MM.1S (cell line): ENCODE results near the gene POU2AF2.

Experiments used
- DNase-seq: peaks from one replicate; pipeline ENCODE4 v3.0.0-alpha.2; 2015
- H2AFZ ChIP-seq: fragments of 300-600 bp; sonication (generic); 2 replicates; pipeline ENCODE4 v1.6.0; 2016; ENCODE audit warnings: antibody characterized with exemption, low read length
- H3F3A ChIP-seq: fragments of 300-600 bp; sonication (generic); 2 replicates; pipeline ENCODE4 v1.6.1; 2016; ENCODE audit warnings: mild to moderate bottlenecking, antibody characterized with exemption, low read length, moderate library complexity, mixed read lengths; ENCODE audit not compliant: insufficient read depth
- H3K27ac ChIP-seq: fragments of 300-600 bp; sonication (generic); 2 replicates; pipeline ENCODE4 v1.5.1; 2016; ENCODE audit warnings: mild to moderate bottlenecking, low read length
- H3K27me3 ChIP-seq: fragments of 300-600 bp; sonication (generic); replicated peaks from 2 replicates; pipeline ENCODE4 v1.6.0; 2016; ENCODE audit warnings: low read length; ENCODE audit not compliant: insufficient read depth
- H3K36me3 ChIP-seq: fragments of 300-600 bp; sonication (generic); replicated peaks from 2 replicates; pipeline ENCODE4 v1.6.1; 2016; ENCODE audit warnings: mild to moderate bottlenecking, low read length, mixed read lengths; ENCODE audit not compliant: insufficient read depth
- H3K4me1 ChIP-seq: fragments of 300-600 bp; sonication (generic); 2 replicates; pipeline ENCODE4 v1.6.1; 2016; ENCODE audit warnings: low read length, mixed read lengths
- H3K4me2 ChIP-seq: fragments of 300-600 bp; sonication (generic); 2 replicates; pipeline ENCODE4 v1.6.0; 2016; ENCODE audit warnings: low read depth, low read length
- H3K4me3 ChIP-seq: fragments of 300-600 bp; sonication (generic); 2 replicates; pipeline ENCODE4 v1.5.1; 2016; ENCODE audit warnings: low read length, mixed read lengths
- H3K79me2 ChIP-seq: fragments of 300-600 bp; sonication (generic); 2 replicates; pipeline ENCODE4 v1.6.1; 2016; ENCODE audit warnings: mixed run types, low read length, mixed read lengths
- H3K9ac ChIP-seq: fragments of 300-600 bp; sonication (generic); 2 replicates; pipeline ENCODE4 v1.6.1; 2016; ENCODE audit warnings: low read length, mixed read lengths
- H3K9me2 ChIP-seq: fragments of 300-600 bp; sonication (generic); replicated peaks from 2 replicates; pipeline ENCODE4 v1.6.1; 2016; ENCODE audit warnings: mild to moderate bottlenecking, low read length, mixed read lengths; ENCODE audit not compliant: insufficient read depth
- H3K9me3 ChIP-seq: fragments of 300-600 bp; sonication (generic); replicated peaks from 2 replicates; pipeline ENCODE4 v1.6.1; 2016; ENCODE audit warnings: mild to moderate bottlenecking, low read length, mixed read lengths; ENCODE audit not compliant: insufficient read depth
- H4K20me1 ChIP-seq: fragments of 300-600 bp; sonication (generic); 2 replicates; pipeline ENCODE4 v1.6.1; 2016; ENCODE audit warnings: mild to moderate bottlenecking, low read length, moderate library complexity, mixed read lengths; ENCODE audit not compliant: insufficient read depth
- EZH2 ChIP-seq: fragments of 300-600 bp; sonication (generic); optimal IDR thresholded peaks from 2 replicates; pipeline ENCODE3; 2017; ENCODE audit warnings: low read depth, mild to moderate bottlenecking, antibody characterized with exemption, low read length, mixed read lengths
- EZH2phosphoT487 ChIP-seq: fragments of 300-600 bp; sonication (generic); IDR thresholded peaks from 2 replicates; pipeline ENCODE4 v1.6.1; 2018; ENCODE audit warnings: antibody characterized with exemption, low read length
- TF ChIP-seq, protein P1 (sequence below): fragments of 300-600 bp; sonication (generic); IDR thresholded peaks from 2 replicates; pipeline ENCODE4 v1.5.1; 2016; ENCODE audit warnings: antibody characterized with exemption, low read length, mixed read lengths

POU2AF2 gene

DNA sequence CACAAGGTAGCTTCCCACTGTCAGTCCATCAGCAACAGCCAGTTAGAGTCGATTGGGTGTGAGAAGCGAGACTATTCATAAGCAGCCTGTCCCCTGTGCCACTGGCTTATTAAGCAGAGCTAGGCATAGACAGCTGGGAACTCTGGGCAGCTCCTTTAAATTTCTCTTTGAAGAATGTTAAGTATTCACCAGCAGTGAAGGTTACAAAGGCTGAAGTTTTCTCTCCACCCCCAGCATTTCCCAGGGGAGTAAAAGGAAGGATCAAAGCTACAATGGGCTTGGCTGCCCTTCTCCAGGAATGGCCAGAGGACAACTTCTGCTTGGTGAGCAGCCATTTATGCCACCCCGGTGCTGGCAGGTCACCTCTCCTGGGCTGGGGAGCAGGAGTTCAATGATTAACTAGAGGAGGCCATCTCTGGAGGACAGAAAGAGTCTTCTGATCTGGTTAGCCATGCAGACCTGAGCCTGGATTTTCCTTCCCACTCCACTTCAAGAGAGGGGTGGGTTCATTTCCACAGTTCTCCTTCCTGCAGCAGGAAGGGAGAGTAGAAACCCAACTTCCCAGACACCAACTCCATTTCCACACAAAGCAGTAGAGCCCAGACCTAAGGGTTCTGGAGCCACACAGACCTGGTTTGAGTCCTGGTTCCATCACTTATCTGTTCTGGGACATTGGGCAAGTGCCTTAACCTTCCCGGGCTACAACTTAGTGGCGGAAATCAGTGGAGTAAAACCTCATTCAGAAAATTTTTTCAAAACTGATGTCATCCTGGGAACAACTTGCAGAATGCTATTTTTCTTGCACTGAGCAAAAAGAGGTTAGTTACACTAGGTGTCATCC, 75.4 kb downstream of the POU2AF2 start:
- Histone ChIP-seq H3K9ac (no peak overlapping the region), H3K79me2 (no peaks in the 10 kb centered on the region), H3F3A (no peaks in the 10 kb centered on the region), H4K20me1 (no peaks in the 10 kb centered on the region), H3K4me1 (no peaks in the 10 kb centered on the region), H3K27ac (no peak overlapping the region), H3K36me3 (no peaks in the 10 kb centered on the region), H3K9me3 (no peaks in the 10 kb centered on the region), H3K9me2 (no peaks in the 10 kb centered on the region), H3K27me3 (no peaks in the 10 kb centered on the region), H3K4me3 (no peak overlapping the region), H3K4me2 (no peak overlapping the region), H2AFZ (no peak overlapping the region)
- TF ChIP-seq EZH2: no peak
- TF ChIP-seq EZH2phosphoT487: no peak
- TF ChIP-seq, protein P1, sequence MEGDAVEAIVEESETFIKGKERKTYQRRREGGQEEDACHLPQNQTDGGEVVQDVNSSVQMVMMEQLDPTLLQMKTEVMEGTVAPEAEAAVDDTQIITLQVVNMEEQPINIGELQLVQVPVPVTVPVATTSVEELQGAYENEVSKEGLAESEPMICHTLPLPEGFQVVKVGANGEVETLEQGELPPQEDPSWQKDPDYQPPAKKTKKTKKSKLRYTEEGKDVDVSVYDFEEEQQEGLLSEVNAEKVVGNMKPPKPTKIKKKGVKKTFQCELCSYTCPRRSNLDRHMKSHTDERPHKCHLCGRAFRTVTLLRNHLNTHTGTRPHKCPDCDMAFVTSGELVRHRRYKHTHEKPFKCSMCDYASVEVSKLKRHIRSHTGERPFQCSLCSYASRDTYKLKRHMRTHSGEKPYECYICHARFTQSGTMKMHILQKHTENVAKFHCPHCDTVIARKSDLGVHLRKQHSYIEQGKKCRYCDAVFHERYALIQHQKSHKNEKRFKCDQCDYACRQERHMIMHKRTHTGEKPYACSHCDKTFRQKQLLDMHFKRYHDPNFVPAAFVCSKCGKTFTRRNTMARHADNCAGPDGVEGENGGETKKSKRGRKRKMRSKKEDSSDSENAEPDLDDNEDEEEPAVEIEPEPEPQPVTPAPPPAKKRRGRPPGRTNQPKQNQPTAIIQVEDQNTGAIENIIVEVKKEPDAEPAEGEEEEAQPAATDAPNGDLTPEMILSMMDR: no peak
- DNase-seq: no peak

DNA sequence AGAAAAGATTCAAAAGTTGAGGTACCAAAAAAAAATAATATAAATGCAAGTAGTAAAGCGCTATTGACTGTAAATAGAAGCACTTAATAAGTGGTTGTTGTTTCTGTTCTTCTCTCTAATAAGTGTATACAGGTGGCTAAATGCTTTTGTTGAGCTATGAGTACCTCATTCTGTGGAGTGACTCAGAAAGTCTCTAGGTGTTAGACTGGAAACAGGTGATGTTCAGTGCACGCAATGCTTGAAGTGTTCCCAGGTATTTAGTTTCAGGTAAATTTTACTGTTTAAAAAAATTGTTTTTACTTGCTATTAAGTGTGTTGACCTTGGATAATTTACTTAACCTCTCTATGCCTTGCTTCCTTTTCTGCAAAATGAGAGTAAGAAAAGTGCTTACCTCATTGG, 77.0 kb downstream of the POU2AF2 start:
- Histone ChIP-seq H3K9me2 (no peaks in the 10 kb centered on the region), H2AFZ (no peak overlapping the region), H3K36me3 (no peaks in the 10 kb centered on the region), H3K27ac (no peak overlapping the region), H3K27me3 (no peaks in the 10 kb centered on the region), H3K9ac (no peak overlapping the region), H4K20me1 (no peaks in the 10 kb centered on the region), H3K79me2 (no peaks in the 10 kb centered on the region), H3K4me3 (no peak overlapping the region), H3K4me1 (no peaks in the 10 kb centered on the region), H3F3A (no peaks in the 10 kb centered on the region), H3K9me3 (no peaks in the 10 kb centered on the region), H3K4me2 (no peak overlapping the region)
- TF ChIP-seq, protein P1: no peak
- TF ChIP-seq EZH2phosphoT487 (no peak), EZH2 (no peak)
- DNase-seq: no peak

DNA sequence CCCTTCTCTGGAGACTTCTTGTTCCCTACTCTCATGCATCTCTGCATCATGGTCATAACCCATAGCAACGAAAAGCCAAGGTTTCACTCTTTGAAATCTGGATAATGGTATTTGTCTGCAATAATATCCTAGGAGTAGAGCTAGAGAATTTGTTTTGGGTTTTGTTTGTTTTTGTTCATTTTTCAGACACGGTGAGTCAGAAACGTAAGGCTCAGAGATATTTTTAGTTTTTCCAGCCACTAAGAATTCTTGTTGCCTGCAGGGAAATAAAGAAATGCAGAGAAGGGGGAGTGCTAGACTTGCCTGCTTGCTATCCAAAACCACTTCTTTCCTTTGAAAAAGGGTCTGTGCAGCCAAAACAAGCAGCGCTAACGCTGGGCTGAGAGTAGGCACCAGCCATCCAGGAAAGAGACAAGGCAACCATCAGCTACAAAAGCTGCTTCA, 78.8 kb downstream of the POU2AF2 start:
- Histone ChIP-seq H2AFZ (no peak overlapping the region), H3K4me3 (no peak overlapping the region), H3K4me1 (no peaks in the 10 kb centered on the region), H3K4me2 (no peak overlapping the region), H4K20me1 (no peaks in the 10 kb centered on the region), H3K9me2 (no peaks in the 10 kb centered on the region), H3F3A (no peaks in the 10 kb centered on the region), H3K9ac (no peak overlapping the region), H3K27ac (no peak overlapping the region), H3K27me3 (no peaks in the 10 kb centered on the region), H3K36me3 (no peaks in the 10 kb centered on the region), H3K9me3 (no peaks in the 10 kb centered on the region), H3K79me2 (no peaks in the 10 kb centered on the region)
- TF ChIP-seq, protein P1: no peak
- DNase-seq: no peak
